Endothelial cell of umbilical vein (primary cell): ENCODE measurements around the gene PCDHGA12. TPM values are rescaled to one million over a fixed set of nuclear protein-coding genes. Genes with fewer than 3 reads are reported as not detected.

Experiments
- BruUV-seq: library from RNA; stranded (reverse); fragments of 400-500 nt; replicated peaks from 2 replicates; lab custom pipeline; 2021; lab: Mats Ljungman, UMichigan
- CTCF ChIA-PET: fragments of 300-600, 350-600 bp; sonication (Branson Sonifier 250); formaldehyde crosslinking; loops from one replicate; lab custom pipeline; 2021; ENCODE audit warnings: antibody characterized with exemption, inconsistent platforms; lab: Charles Lee
- POLR2A ChIA-PET: fragments of 300-600, 350-600 bp; sonication (Branson Sonifier 250); formaldehyde crosslinking; loops from one replicate; lab custom pipeline; 2021; ENCODE audit warnings: antibody characterized with exemption, inconsistent platforms; lab: Charles Lee
- DNase-seq: peaks from one replicate; pipeline ENCODE4 v3.0.0-alpha.2; 2011; ENCODE audit warnings: low read depth, low spot score
- FAIRE-seq: peaks from 2 replicates; lab custom pipeline; 2011; peaks lifted over from hg19 to GRCh38; lab: Jason Lieb, UNC
- H2AFZ ChIP-seq: 2 replicates; pipeline ENCODE4 v1.6.0; 2012; ENCODE audit warnings: low read depth, low read length, control low read depth, inconsistent platforms
- H3K27ac ChIP-seq: 2 replicates; pipeline ENCODE4 v1.5.1; 2011; ENCODE audit warnings: low read depth, mild to moderate bottlenecking, control low read depth, low read length, moderate library complexity; ENCODE audit not compliant: insufficient read depth
- H3K27me3 ChIP-seq, 2 experiments: 2 replicates each; pipeline versions ENCODE4 v1.6.0 to v1.6.1; 2011; ENCODE audit warnings: low read length in 2 of 2, mixed read lengths in 1 of 2; ENCODE audit not compliant: control insufficient read depth in 2 of 2, insufficient read depth in 2 of 2
- H3K36me3 ChIP-seq, 2 experiments: 2 replicates in 1 of 2; 3 replicates in 1 of 2; pipeline ENCODE4 v1.5.1; 2011; ENCODE audit warnings: low read length in 2 of 2, mild to moderate bottlenecking in 1 of 2, moderate library complexity in 1 of 2; ENCODE audit not compliant: control insufficient read depth in 2 of 2, insufficient read depth in 2 of 2; ENCODE audit errors: extremely low read depth in 1 of 2
- H3K4me1 ChIP-seq: 3 replicates; pipeline ENCODE4 v1.5.1; 2011; ENCODE audit warnings: mild to moderate bottlenecking, low read length; ENCODE audit not compliant: control insufficient read depth, insufficient read depth; ENCODE audit errors: extremely low read depth
- H3K4me2 ChIP-seq: 2 replicates; pipeline ENCODE4 v1.6.1; 2011; ENCODE audit warnings: low read length, control low read depth, mixed read lengths; ENCODE audit not compliant: insufficient read depth
- H3K4me3 ChIP-seq, 3 experiments: fragments of 200-600 bp in 1 of 3; sonication (generic), shearing (Covaris generic) in 1 of 3; replicated peaks in 1 of 3; 2 replicates each; pipeline ENCODE4 v1.5.1; 2011 to 2016; ENCODE audit warnings: control low read depth in 3 of 3, low read length in 3 of 3, mild to moderate bottlenecking in 2 of 3, inconsistent platforms in 1 of 3, low read depth in 1 of 3, moderate library complexity in 1 of 3; ENCODE audit not compliant: insufficient read depth in 1 of 3
- H3K79me2 ChIP-seq: 2 replicates; pipeline ENCODE4 v1.6.0; 2012; ENCODE audit warnings: low read length, inconsistent platforms; ENCODE audit not compliant: control insufficient read depth, insufficient read depth
- H3K9ac ChIP-seq: replicated peaks from 2 replicates; pipeline ENCODE3; 2011; ENCODE audit warnings: low read length, control low read depth; ENCODE audit not compliant: insufficient read depth; ENCODE audit errors: extremely low read depth
- H3K9me1 ChIP-seq: replicated peaks from 3 replicates; pipeline ENCODE4 v1.6.0; 2011; ENCODE audit warnings: mild to moderate bottlenecking, low read length; ENCODE audit not compliant: control insufficient read depth, insufficient read depth; ENCODE audit errors: extremely low read depth
- H3K9me3 ChIP-seq: replicated peaks from 2 replicates; pipeline ENCODE4 v1.5.1; 2012; ENCODE audit warnings: low read length, inconsistent platforms; ENCODE audit not compliant: control insufficient read depth, insufficient read depth
- H4K20me1 ChIP-seq: replicated peaks from 2 replicates; pipeline ENCODE3; 2011; ENCODE audit warnings: mild to moderate bottlenecking, low read length; ENCODE audit not compliant: control insufficient read depth, insufficient read depth; ENCODE audit errors: extremely low read depth
- EZH2 ChIP-seq: IDR thresholded peaks from 2 replicates; pipeline ENCODE4 v1.6.1; 2012; ENCODE audit warnings: borderline replicate concordance, low read depth, mild to moderate bottlenecking, moderate library complexity, low read length, inconsistent platforms; ENCODE audit not compliant: severe bottlenecking
- FOS ChIP-seq: IDR thresholded peaks from 2 replicates; pipeline ENCODE4 v1.6.1; 2011; ENCODE audit warnings: mild to moderate bottlenecking, low read length, moderate library complexity, borderline replicate concordance; ENCODE audit not compliant: insufficient read depth
- JUN ChIP-seq: IDR thresholded peaks from 2 replicates; pipeline ENCODE4 v1.6.1; 2011; ENCODE audit warnings: borderline replicate concordance, low read depth; ENCODE audit not compliant: insufficient read length, insufficient read depth
- POLR2A ChIP-seq: IDR thresholded peaks from 2 replicates; pipeline ENCODE4 v1.6.1; 2012; ENCODE audit warnings: low read depth, mild to moderate bottlenecking, control low read depth, low read length
- POLR2AphosphoS5 ChIP-seq: IDR thresholded peaks from 2 replicates; pipeline ENCODE4 v1.6.1; 2012; ENCODE audit warnings: low read depth, mild to moderate bottlenecking, control low read depth, low read length, moderate library complexity; ENCODE audit not compliant: insufficient read depth
- dilution Hi-C: fragments of 300-500 bp; cut with MboI; formaldehyde crosslinking; loops from one replicate; pipeline ENCODE4 v1.15.0; 2019; ENCODE audit warnings: low sequenced_read_pairs; ENCODE audit not compliant: extremely low pct_ligation_motif_present
- intact Hi-C: fragments of 100-400 bp; cut with micrococcal nuclease; formaldehyde crosslinking; loops from one replicate; pipeline ENCODE4 v1.10.0; 2022
- polyA plus RNA-seq, 4 experiments: library from polyadenylated mRNA; depleted of rRNA in 3 of 4; stranded (reverse) in 3 of 4; unstranded in 1 of 4; fragments of >200 nt; gene quantifications; 2 replicates each; pipeline versions ENCODE4 v1.2.1 to v1.2.3, GENCODE V29; 2011 to 2012; ENCODE audit warnings: missing spikeins in 1 of 4
- total RNA-seq: library from RNA; stranded (reverse); gene quantifications from 2 replicates; pipeline ENCODE4 v1.2.3, GENCODE V29; 2021
- TF ChIP-seq, protein P1 (sequence below), 2 donors: IDR thresholded peaks; 1 replicate in 1 of 2; 2 replicates in 1 of 2; pipeline ENCODE4 v1.5.1; 2011; ENCODE audit warnings: low read length in 2 of 2, mild to moderate bottlenecking in 2 of 2, moderate library complexity in 2 of 2, control low read depth in 1 of 2, inconsistent platforms in 1 of 2, low read depth in 1 of 2; ENCODE audit not compliant: insufficient read depth in 1 of 2; ENCODE audit errors: extremely low read depth in 1 of 2
- TF ChIP-seq, protein P2 (sequence below): IDR thresholded peaks from 2 replicates; pipeline ENCODE4 v1.6.1; 2011; ENCODE audit not compliant: insufficient read depth, insufficient read length

The PCDHGA12 gene
- total and polyA plus RNA-seq, 2 donors (not counting 3 experiments of a cell fraction or from before 2014, with no cell fraction given), result 4.2 to 9.9 TPM

DNA sequence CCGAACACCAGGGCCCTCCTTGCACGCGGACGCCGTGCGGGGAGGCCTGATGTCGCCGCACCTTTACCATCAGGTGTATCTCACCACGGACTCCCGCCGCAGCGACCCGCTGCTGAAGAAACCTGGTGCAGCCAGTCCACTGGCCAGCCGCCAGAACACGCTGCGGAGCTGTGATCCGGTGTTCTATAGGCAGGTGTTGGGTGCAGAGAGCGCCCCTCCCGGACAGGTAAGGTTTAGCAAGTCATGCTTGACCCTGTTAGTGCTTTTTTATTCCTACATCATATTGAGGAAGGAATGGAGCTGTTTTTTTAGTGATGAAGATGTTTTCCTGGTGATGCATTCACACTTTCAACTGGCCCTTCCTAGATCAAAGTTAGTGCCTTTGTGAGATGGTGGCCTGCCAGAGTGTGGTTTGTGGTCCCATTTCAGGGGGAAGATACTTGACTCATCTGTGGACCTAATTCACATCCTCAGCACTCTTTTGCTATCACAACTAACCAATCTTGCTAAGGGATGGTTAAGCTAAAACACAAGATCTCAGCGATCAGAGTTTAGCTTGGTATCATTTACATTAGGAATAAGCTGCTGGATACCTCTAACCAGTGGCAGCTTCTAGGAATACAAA is 48.1 kb downstream of the PCDHGA12 start:
- intact Hi-C loops, result no loop called here
- H3K79me2 ChIP-seq, result no peaks in the 10 kb centered on the region

More for the DNA sequence above, 48.1 kb downstream of the PCDHGA12 start:
- FAIRE-seq (no peak), DNase-seq (no peak)
- Histone ChIP-seq H3K36me3 (no peaks in the 10 kb centered on the region), H3K9me3 (no peaks in the 10 kb centered on the region), H3K4me3 (no peak overlapping the region), H3K4me1 (peaks cover 7% of the 10 kb centered on the region), H4K20me1 (no peaks in the 10 kb centered on the region), H2AFZ (no peak overlapping the region), H3K4me2 (no peak overlapping the region), H3K27ac (no peak overlapping the region), H3K9me1 (no peaks in the 10 kb centered on the region), H3K9ac (no peak overlapping the region), H3K27me3 (peaks cover 1 to 5% of the 10 kb centered on the region in 2 experiments)
- CTCF ChIA-PET, result interaction anchor here (1.1 to 1.6 kb wide), 2 partner anchors 36 to 80 kb away, joined by 3 to 7 read pairs; no protein-coding TSS in a partner anchor
- BruUV-seq, result no TSS peak
- dilution Hi-C loops, result no loop called here
- POLR2A ChIA-PET, result no interaction called here
- TF ChIP-seq, protein P1, sequence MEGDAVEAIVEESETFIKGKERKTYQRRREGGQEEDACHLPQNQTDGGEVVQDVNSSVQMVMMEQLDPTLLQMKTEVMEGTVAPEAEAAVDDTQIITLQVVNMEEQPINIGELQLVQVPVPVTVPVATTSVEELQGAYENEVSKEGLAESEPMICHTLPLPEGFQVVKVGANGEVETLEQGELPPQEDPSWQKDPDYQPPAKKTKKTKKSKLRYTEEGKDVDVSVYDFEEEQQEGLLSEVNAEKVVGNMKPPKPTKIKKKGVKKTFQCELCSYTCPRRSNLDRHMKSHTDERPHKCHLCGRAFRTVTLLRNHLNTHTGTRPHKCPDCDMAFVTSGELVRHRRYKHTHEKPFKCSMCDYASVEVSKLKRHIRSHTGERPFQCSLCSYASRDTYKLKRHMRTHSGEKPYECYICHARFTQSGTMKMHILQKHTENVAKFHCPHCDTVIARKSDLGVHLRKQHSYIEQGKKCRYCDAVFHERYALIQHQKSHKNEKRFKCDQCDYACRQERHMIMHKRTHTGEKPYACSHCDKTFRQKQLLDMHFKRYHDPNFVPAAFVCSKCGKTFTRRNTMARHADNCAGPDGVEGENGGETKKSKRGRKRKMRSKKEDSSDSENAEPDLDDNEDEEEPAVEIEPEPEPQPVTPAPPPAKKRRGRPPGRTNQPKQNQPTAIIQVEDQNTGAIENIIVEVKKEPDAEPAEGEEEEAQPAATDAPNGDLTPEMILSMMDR (IDR thresholded peaks at IDR 0.05; ENCODE audit: extremely low read depth in 1 of 2, insufficient read depth in 1 of 2, low read depth in 1 of 2, low read length in 2 of 2), result no peak
- no peak for TF ChIP-seq POLR2AphosphoS5
- TF ChIP-seq, protein P2, sequence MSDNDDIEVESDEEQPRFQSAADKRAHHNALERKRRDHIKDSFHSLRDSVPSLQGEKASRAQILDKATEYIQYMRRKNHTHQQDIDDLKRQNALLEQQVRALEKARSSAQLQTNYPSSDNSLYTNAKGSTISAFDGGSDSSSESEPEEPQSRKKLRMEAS, result no peak
- TF ChIP-seq POLR2A, result no peak
- TF ChIP-seq EZH2, result no peak
- TF ChIP-seq JUN, result no peak
- no peak for TF ChIP-seq FOS
